ENCODE data around the gene THTPA.
A peak's percentile ranks its signal among the peaks of the same experiment; 100 is the strongest.

Gene THTPA

GRCh38 chr14:23538050-23538718 lies 17.9 kb upstream of the THTPA start:
- Histone ChIP-seq H3K4me2 (peak overlapping the region in 5 of 11 experiments; percentile 2 to 14 (median 9); a peak in 7 of 22 replicates), H4K20me1 (no peaks in the 10 kb centered on the region), H3K36me3 (peaks cover 0 to 17% (median 0%) of the 10 kb centered on the region in 11 experiments; a peak in 8 of 22 replicates), H3K4me1 (peaks cover 0 to 9% (median 5%) of the 10 kb centered on the region in 10 experiments; a peak in 7 of 20 replicates), H3K9me3 (replicated peaks in 1 of 11) (no peaks in the 10 kb centered on the region), H3K9ac (no peak overlapping the region), H3K4me3 (no peak overlapping the region), H3K27ac (no peak overlapping the region), H3K27me3 (no peaks in the 10 kb centered on the region)
- no peak for TF ChIP-seq Cebpa-rat (IDR thresholded peaks at IDR 0.05)

GRCh38 chr14:23538785-23539184 lies 17.3 kb upstream of the THTPA start:
- TF ChIP-seq Cebpa-rat (IDR thresholded peaks at IDR 0.05) = no peak
- Histone ChIP-seq H3K9me3 (replicated peaks in 1 of 11) (no peaks in the 10 kb centered on the region), H3K4me2 (no peak overlapping the region), H3K36me3 (peaks cover 0 to 17% (median 0%) of the 10 kb centered on the region in 11 experiments; a peak in 7 of 22 replicates), H3K27me3 (no peaks in the 10 kb centered on the region), H3K4me1 (peaks cover 0 to 9% (median 5%) of the 10 kb centered on the region in 10 experiments; a peak in 7 of 20 replicates), H3K27ac (no peak overlapping the region), H3K4me3 (no peak overlapping the region), H4K20me1 (no peaks in the 10 kb centered on the region), H3K9ac (0 out of 22 replicates have a peak overlapping the region, but pooled peaks of 1 of the 11 experiments have one; percentile 12)

GRCh38 chr14:23539248-23540140 lies 16.6 kb upstream of the THTPA start:
- H3K36me3 ChIP-seq = peaks cover 0 to 9% (median 0%) of the 10 kb centered on the region in 11 experiments; a peak in 5 of 22 replicates
- H3K27ac ChIP-seq = no peak overlapping the region
- no peaks in the 10 kb centered on the region for H4K20me1 ChIP-seq
- no peak overlapping the region for H3K4me3 ChIP-seq
- no peaks in the 10 kb centered on the region for H3K9me3 ChIP-seq (replicated peaks in 1 of 11)
- TF ChIP-seq Cebpa-rat (IDR thresholded peaks at IDR 0.05) = no peak
- H3K27me3 ChIP-seq = no peaks in the 10 kb centered on the region
- H3K4me2 ChIP-seq = no peak overlapping the region
- no peak overlapping the region for H3K9ac ChIP-seq
- H3K4me1 ChIP-seq = peaks cover 1 to 12% (median 8%) of the 10 kb centered on the region in 10 experiments; a peak in 18 of 20 replicates

GRCh38 chr14:23540141-23540469 lies 16.0 kb upstream of the THTPA start:
- no peak overlapping the region for H3K27ac ChIP-seq
- H3K9me3 ChIP-seq (replicated peaks in 1 of 11) = no peaks in the 10 kb centered on the region
- H3K4me1 ChIP-seq = peaks cover 8 to 18% (median 14%) of the 10 kb centered on the region in 10 experiments
- no peak overlapping the region for H3K4me3 ChIP-seq
- H3K36me3 ChIP-seq = peaks cover 0 to 9% (median 0%) of the 10 kb centered on the region in 11 experiments; a peak in 3 of 22 replicates
- no peak for TF ChIP-seq Cebpa-rat (IDR thresholded peaks at IDR 0.05)
- H3K27me3 ChIP-seq = no peaks in the 10 kb centered on the region
- H4K20me1 ChIP-seq = no peaks in the 10 kb centered on the region
- no peak overlapping the region for H3K9ac ChIP-seq
- no peak overlapping the region for H3K4me2 ChIP-seq

- H3K9me3 ChIP-seq (replicated peaks in 1 of 11) = no peaks in the 10 kb centered on the region
- H3K27ac ChIP-seq = no peak overlapping the region
- peaks cover 12 to 32% (median 27%) of the 10 kb centered on the region in 10 experiments for H3K4me1 ChIP-seq
- H3K4me3 ChIP-seq = no peak overlapping the region
- no peaks in the 10 kb centered on the region for H4K20me1 ChIP-seq
- no peak overlapping the region for H3K9ac ChIP-seq
- no peak overlapping the region for H3K4me2 ChIP-seq
- TF ChIP-seq Cebpa-rat (IDR thresholded peaks at IDR 0.05) = no peak
- peaks cover 0 to 9% (median 0%) of the 10 kb centered on the region in 11 experiments; a peak in 3 of 22 replicates for H3K36me3 ChIP-seq
- H3K27me3 ChIP-seq = no peaks in the 10 kb centered on the region
Observed at GRCh38 chr14:23542261-23542660, 13.8 kb upstream of the THTPA start.

GRCh38 chr14:23543403-23543802 lies 12.7 kb upstream of the THTPA start:
- H3K36me3 ChIP-seq = peaks cover 0 to 9% (median 0%) of the 10 kb centered on the region in 11 experiments; a peak in 3 of 22 replicates
- H3K9ac ChIP-seq = no peak overlapping the region
- no peak overlapping the region for H3K4me3 ChIP-seq
- TF ChIP-seq Cebpa-rat (IDR thresholded peaks at IDR 0.05) = no peak
- no peaks in the 10 kb centered on the region for H3K27me3 ChIP-seq
- no peaks in the 10 kb centered on the region for H4K20me1 ChIP-seq
- no peaks in the 10 kb centered on the region for H3K9me3 ChIP-seq (replicated peaks in 1 of 11)
- H3K4me1 ChIP-seq = peaks cover 19 to 33% (median 27%) of the 10 kb centered on the region in 10 experiments
- no peak overlapping the region for H3K27ac ChIP-seq
- no peak overlapping the region for H3K4me2 ChIP-seq

GRCh38 chr14:23544511-23545447 lies 11.3 kb upstream of the THTPA start:
- Histone ChIP-seq H3K9ac (no peak overlapping the region; a peak in 1 of 22 replicates), H3K4me1 (peaks cover 23 to 39% (median 29%) of the 10 kb centered on the region in 10 experiments), H3K27ac (no peak overlapping the region), H3K27me3 (no peaks in the 10 kb centered on the region), H3K9me3 (replicated peaks in 1 of 11) (no peaks in the 10 kb centered on the region), H3K36me3 (peaks cover 0 to 9% (median 0%) of the 10 kb centered on the region in 11 experiments; a peak in 3 of 22 replicates), H4K20me1 (no peaks in the 10 kb centered on the region), H3K4me3 (no peak overlapping the region), H3K4me2 (peak overlapping the region; percentile 26 to 70 (median 50); a peak in 21 of 22 replicates)
- no peak for TF ChIP-seq Cebpa-rat (IDR thresholded peaks at IDR 0.05)

GRCh38 chr14:23545740-23546365 lies 10.2 kb upstream of the THTPA start:
- Histone ChIP-seq H3K4me2 (peak overlapping the region in 7 of 11 experiments; percentile 26 to 70 (median 53); a peak in 11 of 22 replicates), H3K9ac (no peak overlapping the region; a peak in 1 of 22 replicates), H3K27ac (no peak overlapping the region), H3K27me3 (no peaks in the 10 kb centered on the region), H3K4me3 (no peak overlapping the region), H3K4me1 (peaks cover 33 to 50% (median 39%) of the 10 kb centered on the region in 10 experiments), H3K9me3 (replicated peaks in 1 of 11) (no peaks in the 10 kb centered on the region), H3K36me3 (peaks cover 0 to 9% (median 0%) of the 10 kb centered on the region in 11 experiments; a peak in 3 of 22 replicates), H4K20me1 (no peaks in the 10 kb centered on the region)
- TF ChIP-seq Cebpa-rat (IDR thresholded peaks at IDR 0.05) = no peak
